Right lobe of liver (tissue), 4 donors: ENCODE results near the gene FMN2.

Experiments used
- POLR2A ChIP-seq: fragments of 450-650 bp; IDR thresholded peaks from one replicate; pipeline ENCODE4 v1.6.1; 2017; ENCODE audit warnings: antibody characterized with exemption, mild to moderate bottlenecking
- TF ChIP-seq, protein P1 (sequence below), 4 donors: fragments of 200-600 bp in 3 of 4; fragments of 450-650 bp in 1 of 4; IDR thresholded peaks; one replicate each; pipeline versions ENCODE4 v1.5.1 to v1.8.0; 2016 to 2022; ENCODE audit warnings: antibody characterized with exemption in 4 of 4, mild to moderate bottlenecking in 2 of 4
- donor health status: DM: no; HTN: no; CAD: no.
- donor health status: DM: no; HTN: no; CAD: no.
- donor health status: DM: no; HTN: yes; CAD: no.

DNA sequence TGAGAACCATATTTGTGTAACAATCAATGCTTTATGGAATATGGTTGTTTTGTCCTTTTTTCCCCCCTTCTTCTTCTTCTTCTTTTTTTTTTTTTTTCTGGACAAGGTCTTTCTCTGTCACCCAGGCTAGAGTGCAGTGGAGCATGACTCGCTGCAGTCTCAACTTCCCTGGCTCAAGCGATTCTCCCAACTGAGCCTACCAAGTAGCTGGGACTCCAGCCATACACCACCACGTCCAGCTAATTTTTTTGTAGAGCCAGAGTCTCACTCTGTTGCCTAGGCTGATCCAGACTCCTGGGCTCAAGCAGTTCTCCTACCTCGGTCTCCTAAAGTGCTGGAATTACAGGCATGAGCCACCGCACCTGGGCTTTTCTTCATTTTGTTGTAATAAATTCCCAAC lies 86.7 kb downstream of the FMN2 start:
- TF ChIP-seq, protein P1, sequence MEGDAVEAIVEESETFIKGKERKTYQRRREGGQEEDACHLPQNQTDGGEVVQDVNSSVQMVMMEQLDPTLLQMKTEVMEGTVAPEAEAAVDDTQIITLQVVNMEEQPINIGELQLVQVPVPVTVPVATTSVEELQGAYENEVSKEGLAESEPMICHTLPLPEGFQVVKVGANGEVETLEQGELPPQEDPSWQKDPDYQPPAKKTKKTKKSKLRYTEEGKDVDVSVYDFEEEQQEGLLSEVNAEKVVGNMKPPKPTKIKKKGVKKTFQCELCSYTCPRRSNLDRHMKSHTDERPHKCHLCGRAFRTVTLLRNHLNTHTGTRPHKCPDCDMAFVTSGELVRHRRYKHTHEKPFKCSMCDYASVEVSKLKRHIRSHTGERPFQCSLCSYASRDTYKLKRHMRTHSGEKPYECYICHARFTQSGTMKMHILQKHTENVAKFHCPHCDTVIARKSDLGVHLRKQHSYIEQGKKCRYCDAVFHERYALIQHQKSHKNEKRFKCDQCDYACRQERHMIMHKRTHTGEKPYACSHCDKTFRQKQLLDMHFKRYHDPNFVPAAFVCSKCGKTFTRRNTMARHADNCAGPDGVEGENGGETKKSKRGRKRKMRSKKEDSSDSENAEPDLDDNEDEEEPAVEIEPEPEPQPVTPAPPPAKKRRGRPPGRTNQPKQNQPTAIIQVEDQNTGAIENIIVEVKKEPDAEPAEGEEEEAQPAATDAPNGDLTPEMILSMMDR (IDR thresholded peaks at IDR 0.05): no peak
- no peak for TF ChIP-seq POLR2A
